Measurements from ENCODE around the gene ARHGEF38.

GRCh38 chr4:105686571-105686970 lies 134.2 kb downstream of the ARHGEF38 start:
- TF ChIP-seq, protein P1, sequence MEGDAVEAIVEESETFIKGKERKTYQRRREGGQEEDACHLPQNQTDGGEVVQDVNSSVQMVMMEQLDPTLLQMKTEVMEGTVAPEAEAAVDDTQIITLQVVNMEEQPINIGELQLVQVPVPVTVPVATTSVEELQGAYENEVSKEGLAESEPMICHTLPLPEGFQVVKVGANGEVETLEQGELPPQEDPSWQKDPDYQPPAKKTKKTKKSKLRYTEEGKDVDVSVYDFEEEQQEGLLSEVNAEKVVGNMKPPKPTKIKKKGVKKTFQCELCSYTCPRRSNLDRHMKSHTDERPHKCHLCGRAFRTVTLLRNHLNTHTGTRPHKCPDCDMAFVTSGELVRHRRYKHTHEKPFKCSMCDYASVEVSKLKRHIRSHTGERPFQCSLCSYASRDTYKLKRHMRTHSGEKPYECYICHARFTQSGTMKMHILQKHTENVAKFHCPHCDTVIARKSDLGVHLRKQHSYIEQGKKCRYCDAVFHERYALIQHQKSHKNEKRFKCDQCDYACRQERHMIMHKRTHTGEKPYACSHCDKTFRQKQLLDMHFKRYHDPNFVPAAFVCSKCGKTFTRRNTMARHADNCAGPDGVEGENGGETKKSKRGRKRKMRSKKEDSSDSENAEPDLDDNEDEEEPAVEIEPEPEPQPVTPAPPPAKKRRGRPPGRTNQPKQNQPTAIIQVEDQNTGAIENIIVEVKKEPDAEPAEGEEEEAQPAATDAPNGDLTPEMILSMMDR (IDR thresholded peaks at IDR 0.05), result no peak
- no peak for TF ChIP-seq POLR2A (IDR thresholded peaks at IDR 0.05)
